Stimulated activated memory B cell treated with anti-CD40 and anti-IgM and Interleukin-4, amounts not matched to agents 10 μg/mL and 1 μg/mL and 100 μg/mL, for 72 hours (primary cell): ENCODE data around the gene SMARCC1.
A peak's percentile ranks its signal among the peaks of the same experiment; 100 is the strongest.
"Not testable (repeated sequence)": the region's sequence is repeated elsewhere in the genome, so short reads cannot be mapped to it uniquely, and the experiment has no call there.

Source experiments
- ATAC-seq: fragments of 150-1000 bp; cut with Tn5 transposase; 2 replicates; pipeline ENCODE4 v1.10.0; 2021
- H3K27ac Mint-ChIP-seq: one replicate; pipeline ENCODE4 v1.8.0; 2022; ENCODE audit warnings: mild to moderate bottlenecking, mixed read lengths
- H3K27me3 Mint-ChIP-seq: one replicate; pipeline ENCODE4 v1.8.0; 2022; ENCODE audit warnings: mixed read lengths
- H3K36me3 Mint-ChIP-seq: one replicate; pipeline ENCODE4 v1.8.0; 2022; ENCODE audit warnings: mixed read lengths
- H3K4me1 Mint-ChIP-seq: one replicate; pipeline ENCODE4 v1.8.0; 2022; ENCODE audit warnings: mixed read lengths
- H3K4me3 Mint-ChIP-seq: one replicate; pipeline ENCODE4 v1.8.0; 2022; ENCODE audit warnings: mild to moderate bottlenecking, moderate library complexity, mixed read lengths
- H3K9me3 Mint-ChIP-seq: one replicate; pipeline ENCODE4 v1.8.0; 2022; ENCODE audit warnings: mixed read lengths

SMARCC1 gene

DNA sequence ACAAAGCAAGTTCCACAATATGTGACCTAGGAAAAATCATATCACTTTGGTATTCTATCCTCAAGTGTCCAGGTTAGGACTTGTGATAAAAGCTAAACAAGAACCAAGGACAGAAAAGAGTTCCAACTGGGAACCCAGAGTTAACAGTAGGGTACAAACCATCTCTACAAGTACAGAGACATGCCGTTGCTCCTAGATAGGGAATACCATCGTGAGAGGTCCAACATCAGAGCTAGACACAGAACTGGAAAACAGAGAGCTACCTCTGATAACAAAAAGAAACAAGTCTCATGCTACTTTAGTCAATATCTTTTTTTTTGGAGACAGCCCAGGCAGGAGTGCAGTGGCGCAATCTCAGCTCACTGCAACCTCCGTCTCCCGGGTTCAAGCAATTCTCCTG lies 37.8 kb downstream of the SMARCC1 start:
- no peak overlapping the region for H3K4me3 Mint-ChIP-seq

DNA sequence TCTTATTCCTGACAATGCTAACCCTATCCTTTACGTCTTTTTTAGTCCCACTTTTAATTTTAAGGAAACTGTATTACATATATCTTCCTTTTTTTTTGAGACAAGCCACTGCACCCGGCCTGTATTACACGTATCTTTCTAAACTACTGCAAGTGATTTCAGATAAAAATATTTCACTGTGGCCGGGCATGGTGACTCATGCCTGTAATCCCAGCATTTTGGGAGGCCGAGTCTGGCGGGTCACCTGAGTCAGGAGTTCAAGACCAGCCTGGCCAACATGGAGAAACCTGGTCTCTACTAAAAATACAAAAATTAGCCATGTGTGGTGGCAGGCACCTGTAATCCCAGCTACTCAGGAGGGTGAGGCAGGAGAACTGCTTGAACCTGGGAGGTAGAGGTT lies 38.3 kb downstream of the SMARCC1 start:
- peaks cover 38% of the 10 kb centered on the region for H3K4me1 Mint-ChIP-seq

More for the DNA sequence above, 37.8 kb downstream of the SMARCC1 start:
- peaks cover 38% of the 10 kb centered on the region for H3K4me1 Mint-ChIP-seq
- ATAC-seq = no peak
- H3K36me3 Mint-ChIP-seq = peaks cover 34% of the 10 kb centered on the region
- H3K27ac Mint-ChIP-seq = peak overlapping the region; percentile 62
- H3K27me3 Mint-ChIP-seq = no peaks in the 10 kb centered on the region
- no peaks in the 10 kb centered on the region for H3K9me3 Mint-ChIP-seq

DNA sequence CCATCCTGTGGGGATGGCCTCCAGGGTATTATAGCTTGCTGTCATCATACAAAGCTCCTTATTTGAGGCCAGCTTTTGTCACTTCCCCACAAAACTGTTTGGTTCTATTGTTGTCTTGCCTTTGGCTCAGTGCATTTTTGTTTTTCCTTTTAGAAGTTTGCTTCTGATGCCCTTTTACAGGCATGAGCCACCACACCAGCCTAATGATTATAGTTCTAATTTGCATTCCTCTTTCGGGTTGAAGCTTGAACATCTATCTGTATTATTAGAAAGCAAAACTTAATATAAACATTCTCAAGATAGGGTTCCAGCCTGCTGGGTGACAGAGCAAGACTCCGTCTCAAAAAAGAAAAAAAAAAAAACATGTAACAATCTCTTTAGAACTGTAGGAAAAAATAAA lies 39.8 kb downstream of the SMARCC1 start:
- H3K27ac Mint-ChIP-seq = peak overlapping the region; percentile 62

More for the DNA sequence above, 38.3 kb downstream of the SMARCC1 start:
- not testable (repeated sequence) for H3K27me3 Mint-ChIP-seq, H3K4me3 Mint-ChIP-seq, ATAC-seq, H3K9me3 Mint-ChIP-seq
- H3K27ac Mint-ChIP-seq = peak overlapping the region; percentile 62
- peaks cover 34% of the 10 kb centered on the region for H3K36me3 Mint-ChIP-seq

DNA sequence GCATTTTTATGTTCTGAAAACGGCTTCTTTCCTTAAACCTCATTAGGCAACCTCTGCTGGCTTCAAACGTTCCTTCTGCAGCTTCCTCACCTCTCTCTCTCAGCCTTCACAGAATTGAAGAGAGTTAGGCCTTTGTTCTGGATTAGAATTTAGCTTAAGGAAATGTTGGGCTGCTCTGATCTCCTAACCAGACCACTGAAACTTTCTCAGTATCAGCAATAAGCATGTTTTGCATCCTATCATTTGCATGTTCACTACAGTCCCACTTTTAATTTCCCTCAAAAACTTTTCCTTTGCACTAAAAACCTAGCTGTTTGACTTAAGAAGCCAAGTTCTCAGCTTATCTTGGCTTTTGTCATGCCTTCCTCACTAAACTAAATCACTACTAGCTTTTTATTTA lies 49.5 kb downstream of the SMARCC1 start:
- H3K4me1 Mint-ChIP-seq = peaks cover 8% of the 10 kb centered on the region
- peaks cover 54% of the 10 kb centered on the region for H3K36me3 Mint-ChIP-seq
- no peak for ATAC-seq

More for the DNA sequence above, 39.8 kb downstream of the SMARCC1 start:
- H3K4me3 Mint-ChIP-seq = no peak overlapping the region
- no peaks in the 10 kb centered on the region for H3K27me3 Mint-ChIP-seq
- H3K36me3 Mint-ChIP-seq = peaks cover 40% of the 10 kb centered on the region
- ATAC-seq = no peak
- H3K9me3 Mint-ChIP-seq = no peaks in the 10 kb centered on the region
- H3K4me1 Mint-ChIP-seq = peaks cover 38% of the 10 kb centered on the region

DNA sequence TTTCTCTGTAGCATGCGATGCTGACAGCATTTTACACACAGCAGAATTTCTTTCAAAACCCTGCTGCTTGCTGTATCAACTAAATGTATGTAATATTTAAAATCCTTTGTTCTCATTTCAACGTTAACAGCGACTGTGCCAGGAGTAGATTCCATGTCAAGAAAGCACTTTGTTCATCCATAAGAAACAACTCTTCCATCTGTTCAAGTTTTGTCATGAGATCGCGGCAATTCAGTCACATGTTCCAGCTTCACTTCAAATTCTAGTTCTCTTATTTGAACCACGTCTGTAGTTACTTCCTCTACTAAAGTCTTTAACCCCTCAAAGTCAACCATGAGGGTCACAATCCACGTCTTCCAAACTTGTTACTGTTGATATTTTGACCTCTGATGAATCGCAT lies 50.6 kb downstream of the SMARCC1 start:
- Mint-ChIP-seq H3K9me3 (no peaks in the 10 kb centered on the region), H3K27ac (no peak overlapping the region), H3K4me3 (no peak overlapping the region), H3K27me3 (no peaks in the 10 kb centered on the region), H3K36me3 (peaks cover 44% of the 10 kb centered on the region), H3K4me1 (peaks cover 8% of the 10 kb centered on the region)
- no peak for ATAC-seq

More for the DNA sequence above, 49.5 kb downstream of the SMARCC1 start:
- Mint-ChIP-seq H3K27me3 (no peaks in the 10 kb centered on the region), H3K9me3 (no peaks in the 10 kb centered on the region), H3K27ac (peak overlapping the region; percentile 43), H3K4me3 (no peak overlapping the region)

DNA sequence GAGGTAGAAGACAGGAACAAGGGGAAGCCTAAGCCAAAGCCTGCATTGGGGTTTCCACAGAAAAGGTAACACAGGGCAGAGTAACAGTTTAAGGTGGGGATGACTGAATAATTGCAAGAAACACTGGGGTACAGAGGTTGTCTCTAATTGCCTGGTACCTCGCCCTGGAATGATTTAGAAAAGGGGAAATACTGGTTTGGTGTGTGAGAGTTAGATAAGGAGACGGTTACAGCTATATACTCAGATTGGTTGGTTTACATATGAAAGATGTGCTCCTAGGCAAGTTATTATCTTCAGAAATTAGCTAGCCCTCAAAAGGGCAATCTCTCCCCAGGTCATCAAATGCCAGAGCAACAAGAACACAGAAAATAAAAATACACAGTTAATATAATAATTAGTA lies 58.8 kb downstream of the SMARCC1 start:
- Mint-ChIP-seq H3K27ac (no peak overlapping the region), H3K9me3 (no peaks in the 10 kb centered on the region), H3K27me3 (no peaks in the 10 kb centered on the region), H3K4me3 (no peak overlapping the region), H3K4me1 (peaks cover 4% of the 10 kb centered on the region), H3K36me3 (peaks cover 22% of the 10 kb centered on the region)
- no peak for ATAC-seq

DNA sequence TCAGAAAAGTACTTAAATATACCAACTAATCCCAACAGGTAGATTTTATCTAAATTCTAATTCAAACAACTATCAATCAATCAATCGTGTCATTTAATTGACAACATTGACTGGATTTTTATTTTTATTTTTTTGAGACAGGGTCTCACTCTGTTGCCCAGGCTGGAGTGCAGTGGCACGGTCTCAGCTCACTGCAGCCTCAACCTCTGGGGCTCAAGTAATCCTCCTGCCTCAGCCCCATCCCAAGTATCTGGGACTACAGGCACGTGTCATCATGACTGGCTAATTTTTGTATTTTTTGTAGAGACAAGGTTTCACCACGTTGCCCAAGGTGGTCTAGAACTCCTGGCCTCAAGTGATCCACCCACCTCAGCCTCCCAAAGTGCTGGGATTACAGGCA lies 64.2 kb downstream of the SMARCC1 start:
- H3K4me1 Mint-ChIP-seq, ATAC-seq, H3K9me3 Mint-ChIP-seq, H3K27me3 Mint-ChIP-seq, H3K27ac Mint-ChIP-seq, H3K4me3 Mint-ChIP-seq: not testable (repeated sequence)
- H3K36me3 Mint-ChIP-seq = peaks cover 48% of the 10 kb centered on the region

DNA sequence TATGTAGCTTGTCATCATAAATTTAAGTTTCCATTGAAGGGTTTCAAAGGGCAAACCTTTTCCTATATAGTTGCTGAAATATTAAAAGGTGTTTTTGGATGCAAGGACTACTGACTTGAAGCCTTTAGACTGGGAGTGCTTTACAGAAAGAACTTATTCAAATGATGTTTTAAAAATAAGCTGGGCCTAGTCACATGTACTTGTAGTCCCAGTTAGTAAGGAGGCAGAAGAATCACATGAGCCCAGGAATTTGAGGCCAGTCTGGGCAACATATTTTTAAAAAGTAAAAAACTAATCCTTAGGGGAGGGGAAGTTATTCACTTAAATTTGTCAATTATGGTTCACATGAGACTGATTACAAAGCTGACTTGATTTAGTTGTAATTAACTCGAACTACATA lies 65.0 kb downstream of the SMARCC1 start:
- Mint-ChIP-seq H3K27me3 (no peaks in the 10 kb centered on the region), H3K9me3 (no peaks in the 10 kb centered on the region), H3K4me1 (peaks cover 6% of the 10 kb centered on the region), H3K36me3 (peaks cover 51% of the 10 kb centered on the region), H3K4me3 (no peak overlapping the region), H3K27ac (peak overlapping the region; percentile 35)
- no peak for ATAC-seq

DNA sequence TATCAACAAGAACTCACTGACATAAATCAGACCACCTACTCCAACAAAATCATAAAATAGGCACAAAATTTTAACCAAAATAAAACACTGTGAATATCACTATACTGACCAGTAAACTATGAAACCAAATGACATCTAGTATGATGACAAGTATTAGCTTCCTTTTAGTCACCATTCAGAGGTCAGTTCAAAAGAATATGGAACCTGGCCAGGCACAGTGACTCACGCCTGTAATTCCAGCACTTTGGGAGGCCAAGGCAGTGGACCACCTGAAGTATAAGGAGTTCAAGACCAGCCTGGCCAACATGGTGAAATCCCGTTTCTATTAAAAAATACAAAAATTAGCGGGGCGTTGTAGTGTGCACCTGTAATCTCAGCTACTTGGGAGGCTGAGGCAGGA lies 65.8 kb downstream of the SMARCC1 start:
- peaks cover 6% of the 10 kb centered on the region for H3K4me1 Mint-ChIP-seq
- H3K27ac Mint-ChIP-seq = peak overlapping the region; percentile 12
- no peak overlapping the region for H3K4me3 Mint-ChIP-seq
- peaks cover 48% of the 10 kb centered on the region for H3K36me3 Mint-ChIP-seq
- no peaks in the 10 kb centered on the region for H3K27me3 Mint-ChIP-seq
- ATAC-seq = no peak
- no peaks in the 10 kb centered on the region for H3K9me3 Mint-ChIP-seq

DNA sequence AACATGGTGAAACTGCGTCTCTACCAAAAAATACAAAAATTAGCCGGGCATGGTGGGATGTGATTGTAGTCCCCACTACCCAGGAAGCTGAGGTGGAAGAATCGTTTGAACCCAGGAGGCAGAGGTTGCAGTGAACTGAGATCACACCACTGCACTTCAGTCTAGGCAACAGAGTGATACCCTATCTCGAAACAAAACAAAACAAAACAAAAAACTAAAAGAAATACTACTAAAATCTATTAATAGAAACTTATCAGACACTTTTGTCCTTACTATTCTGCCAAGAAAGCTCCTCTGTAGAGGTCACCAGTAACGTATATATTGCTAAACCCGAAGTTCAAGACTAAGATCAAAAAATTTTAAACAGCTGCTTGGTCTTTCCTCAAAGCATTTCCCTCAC lies 67.1 kb downstream of the SMARCC1 start:
- H3K36me3 Mint-ChIP-seq = peaks cover 46% of the 10 kb centered on the region

DNA sequence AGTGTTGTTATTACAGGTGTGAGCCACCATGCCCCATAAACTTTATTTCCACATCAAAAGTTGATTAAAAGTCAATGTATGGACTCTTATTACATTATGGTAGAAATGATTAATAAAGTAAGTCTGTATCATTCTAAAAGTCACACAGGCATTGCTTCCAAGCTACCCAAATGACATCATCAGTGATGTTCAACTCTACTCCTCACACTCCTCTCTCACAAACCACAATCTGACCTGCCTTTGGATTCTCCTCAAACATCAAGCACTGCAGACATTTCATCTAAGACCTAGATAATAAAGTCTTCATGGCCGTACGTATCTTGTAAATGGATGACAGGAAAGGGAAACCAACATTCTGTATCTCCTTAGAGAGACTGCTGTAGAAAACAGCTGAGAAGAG lies 68.0 kb downstream of the SMARCC1 start:
- Mint-ChIP-seq H3K27me3 (no peaks in the 10 kb centered on the region), H3K4me1 (peaks cover 6% of the 10 kb centered on the region), H3K36me3 (peaks cover 56% of the 10 kb centered on the region), H3K4me3 (no peak overlapping the region), H3K27ac (no peak overlapping the region), H3K9me3 (no peaks in the 10 kb centered on the region)
- ATAC-seq = no peak

More for the DNA sequence above, 67.1 kb downstream of the SMARCC1 start:
- Mint-ChIP-seq H3K9me3 (no peaks in the 10 kb centered on the region), H3K27me3 (no peaks in the 10 kb centered on the region), H3K4me3 (no peak overlapping the region), H3K27ac (no peak overlapping the region), H3K4me1 (peaks cover 6% of the 10 kb centered on the region)
- no peak for ATAC-seq

DNA sequence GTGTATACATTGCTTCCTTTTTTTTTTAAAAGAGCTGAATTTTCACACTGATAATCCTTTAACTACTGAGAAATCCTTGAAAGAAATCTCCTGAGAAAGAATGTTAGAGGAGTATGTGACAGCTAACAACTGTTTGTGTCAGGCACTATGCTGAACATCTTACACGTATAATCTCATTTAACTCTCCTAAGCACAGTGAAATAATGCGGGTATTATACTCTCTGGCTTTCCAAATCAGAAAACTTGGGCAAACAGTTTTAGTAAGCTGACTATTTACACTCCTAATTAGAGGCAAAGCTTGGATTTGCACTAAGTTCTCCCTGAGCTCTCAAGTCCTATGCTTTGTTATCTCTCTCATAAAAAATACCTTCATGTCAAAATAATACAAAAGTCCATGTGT lies 69.3 kb downstream of the SMARCC1 start:
- no peak for ATAC-seq
- no peaks in the 10 kb centered on the region for H3K9me3 Mint-ChIP-seq
- no peaks in the 10 kb centered on the region for H3K27me3 Mint-ChIP-seq
- peaks cover 6% of the 10 kb centered on the region for H3K4me1 Mint-ChIP-seq
- H3K36me3 Mint-ChIP-seq = peaks cover 63% of the 10 kb centered on the region
- H3K4me3 Mint-ChIP-seq = no peak overlapping the region
- H3K27ac Mint-ChIP-seq = no peak overlapping the region

DNA sequence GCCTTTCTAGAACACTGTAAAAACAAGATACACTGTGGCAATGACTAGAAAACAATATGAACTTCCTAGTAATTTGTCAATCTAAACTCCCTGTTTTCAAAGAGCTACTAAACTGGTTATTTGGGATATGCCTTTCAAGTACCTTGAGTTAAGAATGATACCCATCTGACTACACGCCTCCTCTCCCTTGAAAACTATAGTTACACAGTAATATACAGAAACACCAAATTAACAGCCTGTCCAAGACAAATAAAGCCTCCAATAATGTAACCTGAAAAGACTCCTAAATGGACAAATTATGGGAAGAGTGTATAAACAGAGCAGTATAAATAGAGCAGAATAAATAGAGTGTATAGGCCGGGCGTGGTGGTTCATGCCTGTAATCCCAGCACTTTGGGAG lies 70.1 kb downstream of the SMARCC1 start:
- Mint-ChIP-seq H3K9me3 (no peaks in the 10 kb centered on the region), H3K4me1 (peaks cover 6% of the 10 kb centered on the region), H3K27me3 (no peaks in the 10 kb centered on the region), H3K27ac (peak overlapping the region; percentile 5), H3K4me3 (no peak overlapping the region), H3K36me3 (peaks cover 57% of the 10 kb centered on the region)
- no peak for ATAC-seq

DNA sequence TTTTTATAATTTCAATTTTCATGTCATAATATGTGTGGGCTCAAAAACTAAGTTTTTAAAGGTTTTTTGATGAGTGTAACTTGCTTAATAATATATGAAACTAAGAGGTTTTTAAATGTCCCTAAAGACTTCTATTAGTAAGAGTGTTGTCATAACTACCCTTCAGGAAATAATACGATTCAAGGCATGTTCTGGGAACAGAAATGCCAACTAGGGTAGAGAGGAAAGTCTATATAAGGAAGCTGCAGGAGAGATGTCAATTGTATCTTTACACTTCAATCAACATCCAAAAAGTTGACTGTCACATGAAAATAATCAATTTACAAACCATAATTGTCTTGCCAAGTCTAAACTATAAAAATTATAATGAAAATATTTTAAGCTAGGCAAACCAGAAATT lies 76.3 kb downstream of the SMARCC1 start:
- no peak for ATAC-seq
- Mint-ChIP-seq H3K4me1 (no peaks in the 10 kb centered on the region), H3K27ac (no peak overlapping the region), H3K27me3 (no peaks in the 10 kb centered on the region), H3K36me3 (peaks cover 47% of the 10 kb centered on the region), H3K9me3 (no peaks in the 10 kb centered on the region), H3K4me3 (no peak overlapping the region)

DNA sequence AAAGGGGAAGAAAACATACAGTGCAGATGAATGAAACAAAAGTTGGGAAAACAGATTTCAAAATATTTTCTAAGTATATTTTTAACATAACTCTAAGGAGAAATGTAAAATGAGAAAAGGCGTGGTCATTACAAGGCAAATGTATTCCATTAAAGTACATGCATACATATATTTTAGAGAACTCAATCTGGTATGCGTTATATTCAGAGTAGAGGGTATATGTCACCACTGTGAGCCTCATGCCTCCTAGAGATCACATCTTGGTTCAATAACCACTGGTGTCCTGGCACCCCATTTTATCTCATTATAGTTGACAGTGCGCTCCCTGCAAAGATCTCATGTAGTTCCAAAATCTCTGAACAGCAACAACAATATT lies 77.5 kb downstream of the SMARCC1 start:
- Mint-ChIP-seq H3K36me3 (peaks cover 46% of the 10 kb centered on the region), H3K27ac (no peak overlapping the region), H3K4me1 (no peaks in the 10 kb centered on the region), H3K27me3 (no peaks in the 10 kb centered on the region), H3K4me3 (no peak overlapping the region), H3K9me3 (no peaks in the 10 kb centered on the region)
- no peak for ATAC-seq

DNA sequence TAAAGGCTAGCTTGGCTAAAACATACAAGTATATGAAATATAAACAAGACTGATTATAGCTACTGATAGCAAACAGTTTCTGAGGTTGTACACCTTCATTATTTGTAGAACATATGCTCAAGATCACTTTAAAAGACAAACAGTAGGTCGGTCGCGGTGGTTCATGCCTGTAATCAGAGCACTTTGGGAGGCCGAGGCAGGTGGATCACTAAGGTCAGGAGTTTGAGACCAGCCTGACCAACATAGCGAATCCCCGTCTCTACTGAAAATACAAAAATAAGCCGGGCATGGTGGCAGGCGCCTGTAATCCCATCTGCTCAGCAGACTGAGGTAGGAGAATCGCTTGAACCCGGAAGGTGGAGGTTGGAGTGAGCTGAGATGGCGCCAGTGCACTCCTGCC lies 80.3 kb downstream of the SMARCC1 start:
- H3K36me3 Mint-ChIP-seq = peaks cover 41% of the 10 kb centered on the region

DNA sequence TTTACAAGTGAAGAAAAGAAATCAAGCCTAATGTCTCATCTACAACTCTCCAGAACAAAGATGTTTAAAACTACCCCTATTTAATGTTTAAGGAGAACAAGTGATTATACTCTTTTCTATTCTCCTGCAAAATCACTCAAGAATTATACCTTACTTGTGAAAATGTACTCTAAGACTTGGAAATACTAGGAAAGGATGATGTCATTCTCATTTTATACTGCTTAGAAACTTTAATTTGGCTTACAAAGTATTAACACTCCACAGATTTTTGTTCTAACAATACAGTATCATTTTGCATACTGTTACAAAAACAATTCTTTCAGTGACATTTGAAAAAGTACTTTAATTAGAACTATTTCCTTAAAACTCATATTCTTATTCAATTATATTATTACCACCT lies 89.5 kb downstream of the SMARCC1 start:
- ATAC-seq = no peak
- Mint-ChIP-seq H3K4me1 (no peaks in the 10 kb centered on the region), H3K27me3 (no peaks in the 10 kb centered on the region), H3K4me3 (no peak overlapping the region), H3K9me3 (no peaks in the 10 kb centered on the region), H3K27ac (no peak overlapping the region), H3K36me3 (peaks cover 45% of the 10 kb centered on the region)

More for the DNA sequence above, 80.3 kb downstream of the SMARCC1 start:
- H3K27me3 Mint-ChIP-seq = no peaks in the 10 kb centered on the region
- ATAC-seq = no peak
- H3K9me3 Mint-ChIP-seq = no peaks in the 10 kb centered on the region
- H3K4me3 Mint-ChIP-seq = no peak overlapping the region
- H3K4me1 Mint-ChIP-seq = no peaks in the 10 kb centered on the region
- H3K27ac Mint-ChIP-seq = no peak overlapping the region
